Adipocyte (in vitro differentiated cells): Measurements from ENCODE around the gene POLR1A.
A peak's percentile ranks its signal among the peaks of the same experiment; 100 is the strongest.

ENCODE experiments used
- DNase-seq: peaks from one replicate; pipeline ENCODE4 v3.0.0-alpha.2; 2015; ENCODE audit warnings: low read depth
- H3K27me3 ChIP-seq: replicated peaks from 2 replicates; pipeline ENCODE4 v1.7.0; 2013; ENCODE audit warnings: mild to moderate bottlenecking, low read length, moderate library complexity; ENCODE audit not compliant: control insufficient read depth, insufficient read depth
- H3K36me3 ChIP-seq: 2 replicates; pipeline ENCODE4 v1.7.0; 2013; ENCODE audit warnings: low read length, mild to moderate bottlenecking, moderate library complexity; ENCODE audit not compliant: control insufficient read depth, insufficient read depth, severe bottlenecking
- H3K4me1 ChIP-seq: 2 replicates; pipeline ENCODE4 v1.7.0; 2013; ENCODE audit warnings: mild to moderate bottlenecking, low read length, moderate library complexity; ENCODE audit not compliant: control insufficient read depth, insufficient read depth
- H3K4me3 ChIP-seq: 2 replicates; pipeline ENCODE4 v1.7.0; 2013; ENCODE audit warnings: mild to moderate bottlenecking, low read length, moderate library complexity
- H3K9ac ChIP-seq: 2 replicates; pipeline ENCODE4 v1.7.0; 2013; ENCODE audit warnings: mild to moderate bottlenecking, low read length, moderate library complexity
- H3K9me3 ChIP-seq: 2 replicates; pipeline ENCODE4 v1.7.0; 2013; ENCODE audit warnings: mild to moderate bottlenecking, low read length, moderate library complexity; ENCODE audit not compliant: control insufficient read depth

Gene POLR1A

DNA sequence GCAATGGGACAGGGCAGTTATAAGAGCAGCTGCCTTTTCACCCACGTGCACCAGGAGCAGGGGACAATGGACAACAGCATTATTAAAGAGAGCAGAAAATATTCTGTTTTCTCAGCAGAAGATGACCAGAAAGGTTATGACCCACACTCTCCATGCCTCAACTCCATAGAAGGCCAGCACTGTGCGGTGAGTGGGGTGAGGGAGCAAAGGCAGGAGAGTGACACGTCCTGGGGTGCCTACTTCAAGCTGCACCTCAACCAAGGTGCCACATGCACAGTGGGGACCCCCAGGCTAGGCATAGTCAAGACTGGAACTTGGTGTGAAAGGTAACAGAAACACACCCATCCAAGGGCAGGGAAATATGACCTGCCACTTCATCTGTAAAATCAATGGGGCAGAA is 50.4 kb downstream of the POLR1A start:
- H3K9ac ChIP-seq: no peak overlapping the region
- DNase-seq: no peak
- peaks cover 15% of the 10 kb centered on the region for H3K4me1 ChIP-seq
- no peaks in the 10 kb centered on the region for H3K9me3 ChIP-seq
- no peak overlapping the region for H3K4me3 ChIP-seq
- no peaks in the 10 kb centered on the region for H3K27me3 ChIP-seq
- H3K36me3 ChIP-seq: peaks cover 64% of the 10 kb centered on the region

DNA sequence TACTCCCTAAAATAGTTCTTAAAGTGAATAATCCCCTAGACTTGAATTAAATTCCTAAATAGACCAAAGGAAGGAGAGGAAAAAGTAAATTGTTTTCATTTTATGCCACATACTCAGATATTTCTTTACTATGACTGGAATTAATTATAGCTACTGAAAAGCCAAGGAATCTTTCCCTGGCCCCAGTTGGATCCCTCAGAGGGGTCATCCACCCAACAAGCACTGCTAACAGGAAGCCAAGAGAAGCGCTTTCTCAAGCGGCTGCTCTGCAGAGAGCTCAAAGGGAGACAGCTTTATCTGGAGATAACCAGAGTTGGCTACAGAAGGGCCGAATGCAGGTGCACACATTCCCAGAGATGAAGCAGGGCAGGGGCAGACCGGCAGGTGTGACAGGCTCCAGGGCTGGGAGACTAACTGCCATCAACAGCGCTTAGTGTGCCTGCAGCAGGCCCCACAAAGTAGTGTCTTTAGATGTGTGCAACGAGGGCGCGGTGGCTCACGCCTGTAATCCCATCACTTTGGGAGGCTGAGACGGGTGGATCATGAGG is 51.1 kb downstream of the POLR1A start:
- Histone ChIP-seq H3K36me3 (peaks cover 62% of the 10 kb centered on the region), H3K4me3 (no peak overlapping the region), H3K9ac (no peak overlapping the region), H3K9me3 (no peaks in the 10 kb centered on the region), H3K4me1 (peaks cover 15% of the 10 kb centered on the region), H3K27me3 (no peaks in the 10 kb centered on the region)
- peak; percentile 45 for DNase-seq

DNA sequence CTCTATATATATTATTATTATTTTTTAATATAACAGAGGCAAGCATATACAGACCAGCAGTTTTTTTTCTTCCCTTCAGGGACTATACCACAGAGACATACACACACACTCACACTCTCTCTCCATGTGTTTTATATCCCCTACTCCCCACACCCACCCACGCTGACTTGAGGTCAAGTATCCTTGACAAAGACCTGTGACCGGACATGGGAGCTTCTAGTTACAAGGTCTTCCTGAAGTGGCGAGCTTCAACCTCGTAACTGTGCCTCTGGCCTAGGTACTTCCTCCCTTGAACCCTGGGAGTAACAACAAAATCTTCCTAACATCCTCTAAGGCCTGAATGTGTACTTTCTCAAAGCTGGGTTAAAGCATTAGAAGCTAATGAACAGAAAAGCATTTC is 52.5 kb downstream of the POLR1A start:
- Histone ChIP-seq H3K4me3 (no peak overlapping the region), H3K36me3 (peaks cover 69% of the 10 kb centered on the region), H3K9me3 (no peaks in the 10 kb centered on the region), H3K9ac (peak overlapping the region; percentile 26), H3K4me1 (peaks cover 15% of the 10 kb centered on the region), H3K27me3 (no peaks in the 10 kb centered on the region)
- no peak for DNase-seq

DNA sequence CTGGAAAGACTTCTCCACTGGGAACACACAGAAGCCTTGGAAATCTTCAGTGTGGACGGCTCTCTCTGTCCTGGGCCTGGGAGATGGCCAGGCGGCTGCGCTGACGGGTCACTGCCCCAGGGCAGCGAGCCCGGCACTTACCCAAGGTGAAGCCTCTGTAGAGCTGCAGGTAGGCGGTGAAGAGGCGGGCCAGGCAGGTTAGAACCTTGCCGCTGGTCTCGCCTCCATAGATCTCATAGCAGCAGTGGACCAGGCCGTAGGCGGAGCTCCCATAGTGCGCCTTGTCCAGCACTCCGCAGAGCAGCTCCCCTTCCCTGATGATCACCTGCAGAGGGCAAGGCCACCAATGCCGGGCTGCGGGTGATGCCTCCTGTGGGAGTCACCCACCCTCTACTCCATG is 53.0 kb downstream of the POLR1A start:
- DNase-seq: no peak
- no peak overlapping the region for H3K9ac ChIP-seq
- H3K4me1 ChIP-seq: peaks cover 15% of the 10 kb centered on the region
- H3K4me3 ChIP-seq: no peak overlapping the region
- H3K27me3 ChIP-seq: no peaks in the 10 kb centered on the region
- no peaks in the 10 kb centered on the region for H3K9me3 ChIP-seq
- peaks cover 74% of the 10 kb centered on the region for H3K36me3 ChIP-seq

DNA sequence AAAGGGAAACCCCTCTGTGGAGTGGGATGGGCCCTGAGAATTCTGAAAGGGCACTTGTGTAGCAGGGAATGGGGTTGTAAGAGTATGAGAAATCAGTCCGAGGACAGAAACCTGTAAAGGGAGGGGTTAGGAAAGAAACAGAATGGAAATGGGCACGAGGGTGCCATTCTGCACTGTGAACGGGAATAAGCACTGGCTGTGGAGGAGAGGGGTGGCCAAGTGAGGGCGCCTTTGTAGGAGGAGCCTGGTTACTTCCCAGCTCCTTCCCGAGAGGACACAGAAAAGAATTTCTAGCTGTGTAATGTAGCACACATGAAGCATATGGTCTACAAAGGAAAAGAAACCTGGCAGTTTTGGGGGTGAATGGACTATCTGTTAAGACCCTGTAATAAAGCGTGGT is 53.4 kb downstream of the POLR1A start:
- DNase-seq: no peak
- H3K9me3 ChIP-seq: no peaks in the 10 kb centered on the region
- H3K36me3 ChIP-seq: peaks cover 78% of the 10 kb centered on the region
- no peak overlapping the region for H3K4me3 ChIP-seq
- H3K27me3 ChIP-seq: no peaks in the 10 kb centered on the region
- no peak overlapping the region for H3K9ac ChIP-seq
- H3K4me1 ChIP-seq: peaks cover 15% of the 10 kb centered on the region

DNA sequence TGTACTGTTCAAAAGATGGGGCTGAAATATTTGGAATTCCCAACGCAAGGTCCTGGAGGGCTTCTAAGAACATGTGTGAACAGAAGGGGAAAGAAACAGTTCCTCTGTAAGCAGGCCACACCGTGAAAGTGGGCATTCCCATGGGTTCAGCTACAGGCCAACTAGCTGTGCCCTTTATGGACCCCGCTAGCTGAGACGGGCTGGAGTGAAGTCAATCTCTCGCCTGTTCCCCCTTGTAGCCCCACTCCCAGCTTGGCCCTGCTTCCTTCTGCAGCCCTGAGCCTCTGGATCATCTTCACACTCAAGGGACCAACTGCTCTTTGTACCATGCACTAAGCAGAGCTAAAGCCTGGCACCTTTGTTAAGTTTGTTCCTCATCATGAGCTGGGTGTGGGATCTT is 55.4 kb downstream of the POLR1A start:
- Histone ChIP-seq H3K9me3 (no peaks in the 10 kb centered on the region), H3K36me3 (peaks cover 86% of the 10 kb centered on the region), H3K4me1 (peaks cover 15% of the 10 kb centered on the region), H3K9ac (no peak overlapping the region), H3K27me3 (no peaks in the 10 kb centered on the region), H3K4me3 (no peak overlapping the region)
- DNase-seq: no peak

DNA sequence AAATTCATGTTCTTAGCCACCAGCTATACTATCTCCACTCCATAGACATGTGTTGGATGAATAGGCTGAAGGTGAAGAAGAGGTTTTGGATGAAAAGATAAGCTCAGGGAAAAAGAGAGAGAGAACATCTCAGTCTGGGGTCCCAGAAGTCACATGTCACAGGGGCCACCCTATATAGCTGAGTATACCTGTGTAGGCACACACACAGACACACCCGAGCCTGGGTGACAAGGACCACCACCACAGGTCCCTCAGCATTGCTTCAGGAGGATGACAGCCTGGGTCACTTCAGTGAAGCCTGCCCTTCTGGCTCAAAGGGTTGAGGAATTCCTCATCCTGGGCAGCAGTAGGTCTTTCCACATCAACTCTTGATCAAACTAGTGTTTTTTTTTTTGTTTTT is 56.2 kb downstream of the POLR1A start:
- Histone ChIP-seq H3K9me3 (no peaks in the 10 kb centered on the region), H3K4me3 (no peak overlapping the region), H3K4me1 (peaks cover 15% of the 10 kb centered on the region), H3K36me3 (peaks cover 90% of the 10 kb centered on the region), H3K9ac (no peak overlapping the region), H3K27me3 (no peaks in the 10 kb centered on the region)
- DNase-seq: no peak

DNA sequence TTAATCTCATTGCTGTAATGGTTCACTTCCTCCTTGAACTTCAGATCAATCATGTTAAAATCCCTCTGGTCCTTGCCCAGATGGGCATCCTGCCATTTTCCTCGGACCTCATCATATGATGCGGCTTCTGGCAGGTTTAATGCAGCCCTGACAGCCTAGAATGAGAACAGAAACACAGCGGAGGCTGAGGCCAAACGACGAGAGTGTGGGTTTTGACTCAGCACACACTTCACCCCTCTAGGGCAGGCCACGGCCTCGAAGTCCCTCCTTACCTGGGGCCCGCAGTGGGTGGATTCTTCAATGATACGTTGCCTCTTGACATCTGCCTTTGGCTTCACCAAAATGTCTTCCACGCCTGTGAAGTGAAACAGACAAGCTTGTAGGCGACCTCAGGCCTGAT is 56.8 kb downstream of the POLR1A start:
- Histone ChIP-seq H3K4me3 (no peak overlapping the region), H3K9ac (no peak overlapping the region), H3K36me3 (peaks cover 94% of the 10 kb centered on the region), H3K27me3 (no peaks in the 10 kb centered on the region), H3K9me3 (no peaks in the 10 kb centered on the region), H3K4me1 (peaks cover 9% of the 10 kb centered on the region)
- no peak for DNase-seq

DNA sequence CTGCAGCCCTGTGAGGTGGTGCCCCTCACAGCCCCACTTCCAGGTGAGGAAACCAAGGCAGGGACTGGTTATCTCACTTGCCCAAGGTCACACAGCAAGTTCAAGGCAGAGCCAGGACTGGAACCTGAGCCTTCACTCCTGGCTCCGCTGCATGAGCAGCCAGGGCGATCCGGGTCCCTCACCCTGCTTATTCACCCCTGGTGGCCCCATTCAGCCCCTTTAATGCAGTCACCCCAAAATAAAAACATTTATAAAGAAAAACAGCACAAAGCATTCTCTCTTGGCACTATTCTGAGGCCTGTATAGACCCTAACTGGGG is 57.3 kb downstream of the POLR1A start:
- Histone ChIP-seq H3K27me3 (no peaks in the 10 kb centered on the region), H3K4me3 (no peak overlapping the region), H3K9me3 (no peaks in the 10 kb centered on the region), H3K4me1 (peaks cover 3% of the 10 kb centered on the region), H3K9ac (no peak overlapping the region), H3K36me3 (peaks cover 94% of the 10 kb centered on the region)
- DNase-seq: no peak

DNA sequence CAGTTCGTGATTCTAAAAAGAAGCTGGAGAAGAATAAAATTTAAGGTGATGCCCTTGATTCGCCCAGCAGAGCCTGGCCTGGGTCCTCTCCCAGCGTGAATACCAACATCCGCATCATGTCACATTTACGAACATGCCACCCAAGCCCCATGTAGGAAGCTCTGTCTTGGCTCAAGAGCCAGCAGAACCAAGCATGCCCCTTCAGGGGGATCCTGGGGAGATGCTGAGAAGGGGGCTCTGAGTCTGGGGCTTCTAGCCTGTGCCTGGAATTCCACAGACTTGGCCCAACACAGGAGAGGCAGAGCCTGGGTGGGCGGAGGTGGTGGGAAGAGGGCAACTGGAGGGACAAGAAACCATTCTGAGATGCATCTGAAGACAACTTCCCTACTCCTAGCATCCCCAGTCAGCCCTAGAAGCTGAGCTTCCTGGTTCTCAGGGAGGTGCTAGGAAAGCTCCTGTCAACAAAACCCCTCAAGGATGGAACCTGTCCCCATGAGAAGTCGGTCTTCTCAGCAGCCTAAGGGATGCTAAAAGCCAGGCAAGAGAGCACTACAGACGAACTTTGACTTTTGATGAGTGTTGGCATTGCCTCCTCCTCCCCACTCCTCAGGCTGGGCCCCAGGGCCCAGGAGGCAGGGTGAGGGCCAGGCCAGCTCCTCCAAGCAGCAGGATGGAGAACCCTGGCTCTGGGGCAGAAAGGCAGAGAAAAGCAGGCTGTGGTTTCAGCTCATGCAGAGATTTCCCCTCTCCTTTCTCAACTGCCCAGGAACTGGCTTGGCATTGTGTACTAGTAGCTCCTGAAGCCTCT is 57.9 kb downstream of the POLR1A start:
- Histone ChIP-seq H3K4me1 (no peaks in the 10 kb centered on the region), H3K9ac (no peak overlapping the region), H3K36me3 (peaks cover 94% of the 10 kb centered on the region), H3K4me3 (no peak overlapping the region), H3K27me3 (no peaks in the 10 kb centered on the region), H3K9me3 (no peaks in the 10 kb centered on the region)
- no peak for DNase-seq

DNA sequence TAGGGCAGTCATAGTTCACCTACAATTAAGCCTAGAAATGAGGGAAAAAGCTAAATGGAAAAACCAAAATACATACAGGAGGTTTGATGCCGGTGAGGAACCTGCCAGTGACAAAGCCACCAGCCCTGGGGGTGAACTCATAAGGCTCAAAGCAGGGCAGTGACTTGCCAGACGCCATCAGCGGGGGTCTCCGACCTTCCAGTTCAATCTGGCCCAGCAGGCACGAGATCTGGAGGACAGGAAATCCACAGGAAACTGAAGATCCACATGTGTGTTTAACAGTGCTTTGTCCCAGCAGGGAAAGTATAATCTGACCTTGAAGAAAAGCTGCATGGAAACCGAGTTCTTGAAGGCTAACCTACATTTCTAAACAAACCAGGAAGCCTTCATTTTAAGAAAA is 60.1 kb downstream of the POLR1A start:
- H3K4me3 ChIP-seq: no peak overlapping the region
- H3K9ac ChIP-seq: no peak overlapping the region
- no peak for DNase-seq
- H3K9me3 ChIP-seq: no peaks in the 10 kb centered on the region
- H3K36me3 ChIP-seq: peaks cover 96% of the 10 kb centered on the region
- H3K4me1 ChIP-seq: no peaks in the 10 kb centered on the region
- H3K27me3 ChIP-seq: no peaks in the 10 kb centered on the region

DNA sequence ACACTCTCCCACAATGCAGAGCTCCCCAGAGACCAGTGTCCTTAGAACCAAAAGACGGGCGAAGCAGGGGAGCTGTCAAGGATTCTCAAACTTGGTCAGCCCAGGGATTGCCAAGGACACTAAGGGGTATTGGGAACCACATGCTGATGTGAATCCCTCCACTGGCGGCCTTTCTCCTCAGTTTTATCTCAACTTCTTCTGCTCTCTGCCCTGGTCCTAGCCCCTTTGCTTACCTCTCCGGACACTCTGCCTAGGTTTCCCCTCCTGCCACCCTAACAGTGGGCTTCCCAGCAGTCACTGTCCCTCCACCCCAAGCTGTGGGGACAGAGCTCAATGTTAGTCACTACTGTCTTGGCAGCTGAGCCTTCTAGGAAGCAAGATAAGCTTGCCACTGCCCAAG is 61.1 kb downstream of the POLR1A start:
- DNase-seq: no peak
- H3K9me3 ChIP-seq: no peaks in the 10 kb centered on the region

More for the DNA sequence above, 61.1 kb downstream of the POLR1A start:
- H3K27me3 ChIP-seq: no peaks in the 10 kb centered on the region
- no peak overlapping the region for H3K4me3 ChIP-seq
- H3K9ac ChIP-seq: no peak overlapping the region
- H3K4me1 ChIP-seq: no peaks in the 10 kb centered on the region
- H3K36me3 ChIP-seq: peaks cover 100% of the 10 kb centered on the region
